ENCODE data around the gene NUDT8. TPM values are rescaled to one million over a fixed set of nuclear protein-coding genes. Genes with fewer than 3 reads are reported as not detected.

The NUDT8 gene
- total and polyA plus RNA-seq, 9 of the 15 experiments (the other 6 are each of a cell fraction or from before 2014, with no cell fraction given): 0.23 to 27.8 (median 5.0) TPM

DNA sequence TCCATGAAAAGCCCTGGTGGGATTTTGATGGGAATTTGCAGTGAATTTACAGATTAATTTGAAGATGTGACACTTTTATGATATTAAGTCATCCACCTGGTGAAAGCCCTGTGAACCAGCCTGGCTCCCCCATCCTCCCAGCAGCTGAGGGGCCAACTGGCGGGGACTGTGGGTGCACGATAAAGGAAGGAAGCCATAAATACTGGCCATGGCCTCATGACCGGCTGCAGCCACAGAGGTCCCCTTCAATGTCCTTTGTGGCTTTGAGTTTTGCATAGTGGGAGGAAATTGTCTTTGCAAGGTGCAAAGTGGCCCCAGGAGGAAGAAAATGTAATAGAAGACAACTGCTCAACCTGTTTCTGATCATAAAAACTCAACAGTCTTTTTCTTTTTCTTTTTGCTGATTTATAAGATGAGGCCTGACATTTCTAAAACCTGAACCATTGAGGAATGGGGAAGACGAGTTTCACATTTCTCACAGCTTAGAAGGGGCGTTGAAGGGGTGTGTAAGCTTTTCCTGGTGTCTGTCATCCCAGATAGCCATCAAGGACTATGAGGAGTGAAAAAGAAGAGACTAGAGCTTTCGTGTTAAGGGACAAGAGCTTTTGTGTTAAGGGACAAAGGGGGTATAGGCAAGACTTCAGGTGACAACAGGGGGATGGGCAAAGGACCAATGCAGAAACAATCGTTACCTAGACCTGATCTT, 29.3 kb downstream of the NUDT8 start (continued):
- no peak for TF ChIP-seq CUX1 (CRISPR knock-in tag; IDR thresholded peaks at IDR 0.05)
- TF ChIP-seq MAFF (IDR thresholded peaks at IDR 0.05; ENCODE audit: low read length): no peak
- peak; percentile 48; the same call in 1 of the 2 replicates for TF ChIP-seq MYC (IDR thresholded peaks at IDR 0.05; ENCODE audit: low read depth, low read length)
- no peak for TF ChIP-seq MYC (CRISPR knock-in tag; IDR thresholded peaks at IDR 0.05; ENCODE audit: borderline replicate concordance, low read depth)
- TF ChIP-seq TEAD1 (CRISPR knock-in tag; IDR thresholded peaks at IDR 0.05): peak in 1 of 2 experiments; percentile 50; a peak in 1 of 4 replicates
- TF ChIP-seq ARID1B (IDR thresholded peaks at IDR 0.05): peak; percentile 84
- TF ChIP-seq, protein P1, sequence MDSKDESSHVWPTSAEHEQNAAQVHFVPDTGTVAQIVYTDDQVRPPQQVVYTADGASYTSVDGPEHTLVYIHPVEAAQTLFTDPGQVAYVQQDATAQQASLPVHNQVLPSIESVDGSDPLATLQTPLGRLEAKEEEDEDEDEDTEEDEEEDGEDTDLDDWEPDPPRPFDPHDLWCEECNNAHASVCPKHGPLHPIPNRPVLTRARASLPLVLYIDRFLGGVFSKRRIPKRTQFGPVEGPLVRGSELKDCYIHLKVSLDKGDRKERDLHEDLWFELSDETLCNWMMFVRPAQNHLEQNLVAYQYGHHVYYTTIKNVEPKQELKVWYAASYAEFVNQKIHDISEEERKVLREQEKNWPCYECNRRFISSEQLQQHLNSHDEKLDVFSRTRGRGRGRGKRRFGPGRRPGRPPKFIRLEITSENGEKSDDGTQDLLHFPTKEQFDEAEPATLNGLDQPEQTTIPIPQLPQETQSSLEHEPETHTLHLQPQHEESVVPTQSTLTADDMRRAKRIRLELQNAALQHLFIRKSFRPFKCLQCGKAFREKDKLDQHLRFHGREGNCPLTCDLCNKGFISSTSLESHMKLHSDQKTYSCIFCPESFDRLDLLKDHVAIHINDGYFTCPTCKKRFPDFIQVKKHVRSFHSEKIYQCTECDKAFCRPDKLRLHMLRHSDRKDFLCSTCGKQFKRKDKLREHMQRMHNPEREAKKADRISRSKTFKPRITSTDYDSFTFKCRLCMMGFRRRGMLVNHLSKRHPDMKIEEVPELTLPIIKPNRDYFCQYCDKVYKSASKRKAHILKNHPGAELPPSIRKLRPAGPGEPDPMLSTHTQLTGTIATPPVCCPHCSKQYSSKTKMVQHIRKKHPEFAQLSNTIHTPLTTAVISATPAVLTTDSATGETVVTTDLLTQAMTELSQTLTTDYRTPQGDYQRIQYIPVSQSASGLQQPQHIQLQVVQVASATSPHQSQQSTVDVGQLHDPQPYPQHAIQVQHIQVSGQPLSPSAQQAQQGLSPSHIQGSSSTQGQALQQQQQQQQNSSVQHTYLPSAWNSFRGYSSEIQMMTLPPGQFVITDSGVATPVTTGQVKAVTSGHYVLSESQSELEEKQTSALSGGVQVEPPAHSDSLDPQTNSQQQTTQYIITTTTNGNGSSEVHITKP (IDR thresholded peaks at IDR 0.05; ENCODE audit: partially characterized antibody): no peak
- no peak for TF ChIP-seq TBP (optimal IDR thresholded peaks at IDR 0.05; ENCODE audit: low read depth, low read length)
- TF ChIP-seq ZNF592 (IDR thresholded peaks at IDR 0.05): peak; percentile 24; the same call in 1 of the 2 replicates
- peak; percentile 41; the same call in 1 of the 2 replicates for TF ChIP-seq JUND (IDR thresholded peaks at IDR 0.05; ENCODE audit: borderline replicate concordance, low read depth, low read length)
- TF ChIP-seq JUND (tag; IDR thresholded peaks at IDR 0.05; ENCODE audit: borderline replicate concordance, low read depth, low read length): peak; percentile 18; the same call in 1 of the 3 replicates
- peak; percentile 80 for TF ChIP-seq PKNOX1 (IDR thresholded peaks at IDR 0.05)

All from K562 (cell line).